Measurements from ENCODE around the gene MEIOC. TPM values are rescaled to one million over a fixed set of nuclear protein-coding genes. Genes with fewer than 3 reads are reported as not detected.
"Not testable (repeated sequence)": the region's sequence is repeated elsewhere in the genome, so short reads cannot be mapped to it uniquely, and the experiment has no call there.

The MEIOC gene
- total RNA-seq, 1 donor from 2014 or later, result not detected

- no peak for DNase-seq (ENCODE audit: low spot score)
These were observed 10.0 kb upstream of the MEIOC start for GRCh38 chr17:44646280-44646679.

- no peak for DNase-seq (ENCODE audit: low spot score)
These were observed 8.5 kb upstream of the MEIOC start for GRCh38 chr17:44647736-44648135.

- no peak for DNase-seq (ENCODE audit: low spot score)
These were observed 7.3 kb upstream of the MEIOC start for GRCh38 chr17:44648963-44649362.

- DNase-seq (ENCODE audit: low spot score), result no peak
These were observed 5.0 kb upstream of the MEIOC start for GRCh38 chr17:44651228-44651627.

GRCh38 chr17:44652727-44653126, 3.5 kb upstream of the MEIOC start:
- DNase-seq (ENCODE audit: low spot score), result no peak

GRCh38 chr17:44653384-44653783, 2.9 kb upstream of the MEIOC start:
- DNase-seq (ENCODE audit: low spot score), result no peak

- DNase-seq (ENCODE audit: low spot score), result no peak
These were observed 2.3 kb upstream of the MEIOC start for GRCh38 chr17:44653954-44654353.

GRCh38 chr17:44661835-44662234, 5.6 kb downstream of the MEIOC start:
- no peak for DNase-seq (ENCODE audit: low spot score)

- DNase-seq (ENCODE audit: low spot score), result no peak
These were observed 6.8 kb downstream of the MEIOC start for GRCh38 chr17:44663095-44663494.

- DNase-seq (ENCODE audit: low spot score), result no peak
These were observed 8.6 kb downstream of the MEIOC start for GRCh38 chr17:44664867-44665266.

GRCh38 chr17:44666006-44666405, 9.7 kb downstream of the MEIOC start:
- no peak for DNase-seq (ENCODE audit: low spot score)

GRCh38 chr17:44672479-44673093, 16.3 kb downstream of the MEIOC start:
- no peak for DNase-seq (ENCODE audit: low spot score)

- no peak for DNase-seq (ENCODE audit: low spot score)
These were observed 17.6 kb downstream of the MEIOC start for GRCh38 chr17:44673893-44674292.

GRCh38 chr17:44677136-44677535, 20.9 kb downstream of the MEIOC start:
- DNase-seq (ENCODE audit: low spot score), result no peak

- DNase-seq (ENCODE audit: low spot score), result not testable (repeated sequence)
These were observed 27.0 kb downstream of the MEIOC start for GRCh38 chr17:44683303-44683702.

- DNase-seq (ENCODE audit: low spot score), result no peak
These were observed 31.5 kb downstream of the MEIOC start for GRCh38 chr17:44687756-44688155.

- DNase-seq (ENCODE audit: low spot score), result no peak
These were observed 31.9 kb downstream of the MEIOC start for GRCh38 chr17:44688200-44688599.

GRCh38 chr17:44688675-44689476, 32.6 kb downstream of the MEIOC start:
- no peak for DNase-seq (ENCODE audit: low spot score)

- peak; percentile 97 for DNase-seq (ENCODE audit: low spot score)
These were observed 33.4 kb downstream of the MEIOC start, which contains the start of gene CCDC43 for GRCh38 chr17:44689477-44690217. TSS of gene CCDC43 (minus strand) at chr17:44689776. CDS start at chr17:44689753, 23 bp downstream.

- not testable (repeated sequence) for DNase-seq (ENCODE audit: low spot score)
These were observed 34.6 kb downstream of the MEIOC start for GRCh38 chr17:44690746-44691306.

GRCh38 chr17:44693609-44694008, 37.3 kb downstream of the MEIOC start:
- no peak for DNase-seq (ENCODE audit: low spot score)

GRCh38 chr17:44700288-44700687, 44.0 kb downstream of the MEIOC start:
- not testable (repeated sequence) for DNase-seq (ENCODE audit: low spot score)
